IMR-90 (cell line): ENCODE measurements around the gene MYL11. TPM values are rescaled to one million over a fixed set of nuclear protein-coding genes. Genes with fewer than 3 reads are reported as not detected.
A peak's percentile ranks its signal among the peaks of the same experiment; 100 is the strongest.

Source experiments
- ATAC-seq: fragments of 200-7000 bp; cut with Tn5 transposase; 2 replicates; pipeline ENCODE4 v1.9.1; 2020; ENCODE audit warnings: low read depth, mild to moderate bottlenecking, moderate library complexity
- BruUV-seq: library from RNA; stranded (reverse); fragments of 400-500 nt; replicated peaks from 2 replicates; lab custom pipeline; 2021; lab: Mats Ljungman, UMichigan
- CTCF ChIA-PET: fragments of 300-600 bp; formaldehyde crosslinking; extraction: SDS; loops from one replicate; lab custom pipeline; 2021; ENCODE audit warnings: antibody characterized with exemption; lab: Yijun Ruan, JAX
- POLR2A ChIA-PET: fragments of 300-600 bp; sonication (Branson Sonifier 250); formaldehyde crosslinking; loops from one replicate; lab custom pipeline; 2022; ENCODE audit warnings: antibody characterized with exemption; ENCODE audit not compliant: unreplicated experiment; lab: Charles Lee
- DNase-seq: peaks from one replicate; pipeline ENCODE4 v3.0.0; 2013
- H2AFZ ChIP-seq: replicated peaks from 2 replicates; pipeline ENCODE3; 2013; ENCODE audit warnings: low read length, mild to moderate bottlenecking; ENCODE audit not compliant: poor library complexity
- H2AK5ac ChIP-seq: 2 replicates; pipeline ENCODE4 v1.6.1; 2013; ENCODE audit warnings: low read depth, low read length, inconsistent platforms
- H2AK9ac ChIP-seq: replicated peaks from 2 replicates; pipeline ENCODE3; 2013; ENCODE audit warnings: mild to moderate bottlenecking, low read depth, low read length, moderate library complexity; ENCODE audit not compliant: poor library complexity
- H2BK120ac ChIP-seq: 2 replicates; pipeline ENCODE4 v1.6.1; 2013; ENCODE audit warnings: low read depth, low read length, inconsistent platforms
- H2BK15ac ChIP-seq: 3 replicates; pipeline ENCODE4 v1.6.1; 2013; ENCODE audit warnings: low read depth, low read length, inconsistent platforms
- H2BK20ac ChIP-seq: 2 replicates; pipeline ENCODE4 v1.6.1; 2013; ENCODE audit warnings: low read depth, mild to moderate bottlenecking, inconsistent platforms, low read length, moderate library complexity
- H2BK5ac ChIP-seq: 2 replicates; pipeline ENCODE4 v1.6.1; 2013; ENCODE audit warnings: mild to moderate bottlenecking, low read depth, low read length, inconsistent platforms; ENCODE audit not compliant: poor library complexity, severe bottlenecking
- H3K14ac ChIP-seq: replicated peaks from 2 replicates; pipeline ENCODE4 v1.6.1; 2013; ENCODE audit warnings: low read depth, low read length, inconsistent platforms
- H3K18ac ChIP-seq: 2 replicates; pipeline ENCODE4 v1.6.1; 2013; ENCODE audit warnings: low read depth, low read length, control low read depth
- H3K23ac ChIP-seq: 2 replicates; pipeline ENCODE4 v1.6.1; 2013; ENCODE audit warnings: low read depth, low read length, inconsistent platforms
- H3K27ac ChIP-seq: 2 replicates; pipeline ENCODE4 v1.5.1; 2013; ENCODE audit warnings: mild to moderate bottlenecking, control low read depth, low read length; ENCODE audit not compliant: insufficient read depth
- H3K27me3 ChIP-seq: 2 replicates; pipeline ENCODE4 v1.6.1; 2013; ENCODE audit warnings: low read length; ENCODE audit not compliant: control insufficient read depth, insufficient read depth
- H3K36me3 ChIP-seq: 2 replicates; pipeline ENCODE4 v1.6.1; 2013; ENCODE audit warnings: low read length, mixed read lengths; ENCODE audit not compliant: control insufficient read depth, insufficient read depth
- H3K4ac ChIP-seq: 2 replicates; pipeline ENCODE4 v1.6.1; 2013; ENCODE audit warnings: low read depth, low read length, inconsistent platforms
- H3K4me1 ChIP-seq: 2 replicates; pipeline ENCODE4 v1.6.1; 2013; ENCODE audit warnings: low read length, mixed read lengths; ENCODE audit not compliant: control insufficient read depth, insufficient read depth
- H3K4me2 ChIP-seq: 2 replicates; pipeline ENCODE4 v1.6.1; 2013; ENCODE audit warnings: low read depth, mild to moderate bottlenecking, control low read depth, low read length, moderate library complexity
- H3K4me3 ChIP-seq: 2 replicates; pipeline ENCODE4 v1.5.1; 2013; ENCODE audit warnings: low read depth, mild to moderate bottlenecking, control low read depth, low read length, moderate library complexity; ENCODE audit not compliant: insufficient read depth
- H3K56ac ChIP-seq: 2 replicates; pipeline ENCODE4 v1.6.1; 2013; ENCODE audit warnings: low read length, inconsistent platforms; ENCODE audit not compliant: insufficient read depth; ENCODE audit errors: extremely low read depth
- H3K79me1 ChIP-seq, 2 experiments: 2 replicates each; pipeline ENCODE4 v1.6.1; 2013; ENCODE audit warnings: low read length in 2 of 2, inconsistent platforms in 1 of 2, low read depth in 1 of 2
- H3K9ac ChIP-seq: 2 replicates; pipeline ENCODE4 v1.6.1; 2013; ENCODE audit warnings: low read depth, low read length, control low read depth
- H3K9me1 ChIP-seq: 2 replicates; pipeline ENCODE4 v1.6.1; 2013; ENCODE audit warnings: low read length, inconsistent platforms; ENCODE audit not compliant: insufficient read depth
- H3K9me3 ChIP-seq: 2 replicates; pipeline ENCODE4 v1.6.1; 2013; ENCODE audit warnings: low read length; ENCODE audit not compliant: control insufficient read depth, insufficient read depth
- H4K20me1 ChIP-seq: 2 replicates; pipeline ENCODE4 v1.6.1; 2013; ENCODE audit warnings: low read length, inconsistent platforms; ENCODE audit not compliant: insufficient read depth
- H4K5ac ChIP-seq: 2 replicates; pipeline ENCODE4 v1.6.1; 2013; ENCODE audit warnings: mild to moderate bottlenecking, low read depth, low read length, control low read depth
- H4K8ac ChIP-seq, 2 experiments: 2 replicates each; pipeline ENCODE4 v1.6.1; 2013; ENCODE audit warnings: low read depth in 2 of 2, low read length in 2 of 2, control low read depth in 1 of 2, inconsistent platforms in 1 of 2
- H4K91ac ChIP-seq: 2 replicates; pipeline ENCODE4 v1.6.1; 2013; ENCODE audit warnings: low read depth, low read length, inconsistent platforms; ENCODE audit not compliant: insufficient read depth
- BHLHE40 ChIP-seq: fragments of 150-350 bp; IDR thresholded peaks from 2 replicates; pipeline ENCODE4 v1.6.1; 2016; ENCODE audit warnings: mild to moderate bottlenecking, low read depth, low read length
- CEBPB ChIP-seq: IDR thresholded peaks from 2 replicates; pipeline ENCODE4 v1.6.1; 2012; ENCODE audit warnings: low read depth, low read length, improper control_type of control experiment
- CHD1 ChIP-seq: IDR thresholded peaks from 2 replicates; pipeline ENCODE4 v1.6.1; 2012; ENCODE audit warnings: low read depth, low read length, improper control_type of control experiment
- CTCF ChIP-seq: conservative IDR thresholded peaks from 2 replicates; pipeline ENCODE4 v1.5.1; 2012; ENCODE audit warnings: mild to moderate bottlenecking, low read depth, low read length, improper control_type of control experiment
- ELK1 ChIP-seq: fragments of 150-350 bp; IDR thresholded peaks from 2 replicates; pipeline ENCODE4 v1.6.1; 2016; ENCODE audit warnings: low read depth, mild to moderate bottlenecking, low read length, moderate library complexity, borderline replicate concordance
- MAFK ChIP-seq: IDR thresholded peaks from 2 replicates; pipeline ENCODE4 v1.6.1; 2012; ENCODE audit warnings: low read depth, low read length, improper control_type of control experiment
- NFE2L2 ChIP-seq: fragments of 150-350 bp; IDR thresholded peaks from 2 replicates; pipeline ENCODE4 v1.6.1; 2016; ENCODE audit warnings: low read depth, mild to moderate bottlenecking, low read length
- RAD21 ChIP-seq: IDR thresholded peaks from 2 replicates; pipeline ENCODE4 v1.6.1; 2012; ENCODE audit warnings: low read length, improper control_type of control experiment
- RCOR1 ChIP-seq: IDR thresholded peaks from 2 replicates; pipeline ENCODE4 v1.6.1; 2012; ENCODE audit warnings: mild to moderate bottlenecking, low read length, improper control_type of control experiment; ENCODE audit not compliant: insufficient replicate concordance
- SMC3 ChIP-seq: fragments of 150-350 bp; IDR thresholded peaks from 2 replicates; pipeline ENCODE4 v1.6.1; 2016; ENCODE audit warnings: low read depth, mild to moderate bottlenecking, antibody characterized with exemption, low read length, moderate library complexity
- WGBS, 2 experiments: methylation state at CpG; one replicate each; pipeline versions ENCODE4 v1.1.5 to v1.1.7; 2013; ENCODE audit warnings: missing lambda C conversion rate in 2 of 2; ENCODE audit not compliant: insufficient read length in 1 of 2; ENCODE audit errors: extremely low coverage in 2 of 2; 5-methylcytosine and 5-hydroxymethylcytosine counted together
- dilution Hi-C: fragments of 300-500 bp; cut with HindIII; formaldehyde crosslinking; loops from one replicate; pipeline ENCODE4 v1.14.3; 2018; ENCODE audit warnings: low sequenced_read_pairs; ENCODE audit not compliant: unreplicated experiment
- in situ Hi-C: fragments of 300-500 bp; cut with MboI; formaldehyde crosslinking; loops from 3 replicates; pipeline ENCODE4 v1.14.3; 2019; ENCODE audit warnings: low sequenced_read_pairs, inconsistent platforms, mixed read lengths
- intact Hi-C: fragments of 100-400 bp; cut with micrococcal nuclease; formaldehyde crosslinking; loops from 2 replicates; pipeline ENCODE4 v1.10.0; 2022
- polyA plus RNA-seq, 3 experiments: library from polyadenylated mRNA; depleted of rRNA; stranded (reverse); fragments of >200 nt; gene quantifications; 2 replicates each; pipeline ENCODE4 v1.2.3, GENCODE V29; 2012; ENCODE audit warnings: low replicate concordance in 1 of 3
- total RNA-seq: library from RNA; depleted of rRNA; stranded (reverse); fragments of >200 nt; gene quantifications from 2 replicates; pipeline ENCODE4 v1.2.3, GENCODE V29; 2012

MYL11 gene
- total and polyA plus RNA-seq, 2 of the 4 experiments (the other 2 are of a cell fraction) = 1.1 TPM; not detected in 1

GRCh38 chr16:30353438-30354129 lies 21.0 kb upstream of the MYL11 start:
- Histone ChIP-seq H3K4ac (no peak overlapping the region), H2BK5ac (no peak overlapping the region), H3K9me3 (no peaks in the 10 kb centered on the region), H3K79me1 (peaks cover 0 to 72% of the 10 kb centered on the region in 2 experiments; a peak in 3 of 4 replicates), H2BK20ac (no peak overlapping the region), H3K36me3 (peaks cover 43% of the 10 kb centered on the region), H3K14ac (no peak overlapping the region), H2AK5ac (no peak overlapping the region; the same call in 1 of the 2 replicates), H3K18ac (no peak overlapping the region), H2BK15ac (no peak overlapping the region), H4K20me1 (peaks cover 17% of the 10 kb centered on the region; the same call in 1 of the 2 replicates), H4K8ac (no peak overlapping the region), H3K56ac (no peak overlapping the region), H4K91ac (no peak overlapping the region), H3K4me3 (no peak overlapping the region), H3K9ac (peak overlapping the region; percentile 80; the same call in 1 of the 2 replicates), H3K23ac (no peak overlapping the region), H3K27me3 (no peaks in the 10 kb centered on the region), H3K4me1 (peaks cover 7% of the 10 kb centered on the region; the same call in 1 of the 2 replicates), H3K9me1 (peaks cover 9% of the 10 kb centered on the region), H2AFZ (no peak overlapping the region), H3K27ac (no peak overlapping the region), H2BK120ac (no peak overlapping the region), H4K5ac (no peak overlapping the region), H2AK9ac (peak overlapping the region; percentile 96), H3K4me2 (no peak overlapping the region; the same call in 1 of the 2 replicates)
- in situ Hi-C loops (no loop called here), dilution Hi-C loops (no loop called here), intact Hi-C loops (no loop called here)
- ChIA-PET POLR2A (no interaction called here), CTCF (no interaction called here)
- ATAC-seq = no peak
- TF ChIP-seq RCOR1 (no peak), MAFK (no peak), NFE2L2 (no peak), BHLHE40 (no peak), CHD1 (no peak), SMC3 (no peak), CEBPB (no peak), ELK1 (no peak), RAD21 (no peak), CTCF (no peak)
- 92% methylated on average over 6 of the region's 23 CpGs; no CpG with 5 or more reads in 1 of the 2 experiments for WGBS, 2 experiments
- BruUV-seq = TSS peak; percentile 70
- DNase-seq = no peak
